NCI-H1092 treated with DMSO at 0.1 percent for 48 hours (cell line): ENCODE data around the gene NDUFAF2.
"Not testable (repeated sequence)": the region's sequence is repeated elsewhere in the genome, so short reads cannot be mapped to it uniquely, and the experiment has no call there.

ENCODE experiments used
- DNase-seq: peaks from one replicate; lab custom pipeline; 2025; lab: John Stamatoyannopoulos, UW

NDUFAF2 gene, protein sequence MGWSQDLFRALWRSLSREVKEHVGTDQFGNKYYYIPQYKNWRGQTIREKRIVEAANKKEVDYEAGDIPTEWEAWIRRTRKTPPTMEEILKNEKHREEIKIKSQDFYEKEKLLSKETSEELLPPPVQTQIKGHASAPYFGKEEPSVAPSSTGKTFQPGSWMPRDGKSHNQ

DNA sequence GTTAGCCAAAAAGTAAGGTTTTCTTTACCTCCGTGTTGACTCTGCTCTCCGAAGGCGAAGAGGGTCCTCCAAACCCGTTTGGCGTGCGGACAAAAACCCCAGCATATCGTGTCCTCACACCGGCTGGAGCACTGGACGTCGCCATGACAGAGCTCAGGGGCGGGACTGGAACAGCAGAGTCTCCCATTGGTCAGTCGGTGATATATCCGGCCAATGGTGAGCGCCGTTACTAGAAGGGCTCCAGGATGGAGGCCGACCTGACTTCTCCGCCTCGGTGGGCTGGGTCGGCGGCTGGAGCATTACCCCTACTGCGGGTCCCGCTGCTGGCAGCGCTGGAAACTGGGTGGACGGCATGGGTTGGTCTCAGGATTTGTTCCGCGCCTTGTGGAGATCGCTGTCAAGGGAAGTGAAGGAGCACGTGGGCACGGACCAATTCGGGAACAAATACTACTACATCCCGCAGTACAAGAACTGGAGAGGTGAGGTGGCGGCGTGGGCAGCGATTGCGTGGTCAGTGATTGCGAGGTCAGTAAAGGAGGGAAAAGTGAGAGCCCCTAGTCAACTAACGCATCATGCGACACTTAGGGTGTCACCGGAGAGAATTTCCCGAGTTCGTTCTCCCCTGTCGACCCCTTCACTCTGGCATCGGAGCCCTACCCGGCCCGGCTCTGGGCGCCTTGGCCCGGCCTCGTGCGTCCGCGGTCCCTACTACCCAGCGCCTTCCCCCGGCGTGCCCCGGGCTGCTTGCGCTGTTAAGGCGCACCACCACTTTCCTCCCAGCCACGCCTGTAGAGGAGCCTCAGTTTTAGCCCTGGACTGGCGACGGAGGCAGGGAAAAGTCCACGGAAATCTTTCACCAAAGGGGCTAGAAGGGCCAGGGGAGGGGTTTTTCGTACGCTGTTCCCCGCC is at the start of gene NDUFAF2, which contains the start of gene ERCC8:
Gene NDUFAF2, plus strand, starts transcription at position 302 of the 909 bp plus-strand sequence. Its CDS starts 51 bp downstream, at position 353.
Gene ERCC8, minus strand, starts transcription at position 167 of the 909 bp plus-strand sequence. Its CDS starts 62 bp downstream, at position 105.
- peak; percentile 92 for DNase-seq

DNA sequence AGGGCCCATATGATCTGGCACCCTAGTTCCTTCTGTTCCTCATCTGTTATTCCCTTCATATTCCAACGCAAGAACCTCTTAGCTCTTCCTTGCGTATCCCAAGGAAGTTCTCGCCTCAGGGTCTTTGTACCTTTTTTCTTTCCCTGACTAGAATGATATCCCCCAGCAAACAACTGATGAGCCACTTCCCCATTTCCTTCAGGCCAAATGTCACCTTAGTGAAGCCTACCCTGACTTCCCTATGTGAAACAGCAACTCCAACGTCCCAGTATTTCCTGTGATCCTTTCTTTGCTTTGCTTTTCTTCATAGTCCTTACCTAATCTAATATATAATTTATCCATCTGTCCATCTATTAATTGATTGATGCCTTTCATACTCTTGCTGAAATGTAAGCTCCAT is 48.0 kb upstream of the NDUFAF2 start:
- DNase-seq: no peak

DNA sequence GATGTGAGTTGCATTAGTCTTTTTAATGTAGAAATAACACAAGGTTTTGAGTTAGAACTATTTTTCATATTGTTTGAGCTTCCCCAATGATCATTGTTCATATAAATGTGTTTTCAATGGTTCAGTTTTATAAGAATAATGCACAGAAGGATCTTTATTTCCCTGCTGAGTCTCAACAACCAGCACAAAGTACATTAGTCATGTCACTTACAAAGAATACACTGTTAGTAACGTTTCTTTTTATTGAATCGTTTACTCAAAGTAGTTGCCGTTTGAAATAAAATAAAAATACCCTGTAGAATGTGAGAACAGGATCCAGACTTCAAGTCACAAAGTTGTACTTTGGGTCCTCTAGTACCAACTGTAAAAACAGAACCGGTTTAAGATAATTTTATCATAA is 41.6 kb upstream of the NDUFAF2 start:
- DNase-seq: no peak

DNA sequence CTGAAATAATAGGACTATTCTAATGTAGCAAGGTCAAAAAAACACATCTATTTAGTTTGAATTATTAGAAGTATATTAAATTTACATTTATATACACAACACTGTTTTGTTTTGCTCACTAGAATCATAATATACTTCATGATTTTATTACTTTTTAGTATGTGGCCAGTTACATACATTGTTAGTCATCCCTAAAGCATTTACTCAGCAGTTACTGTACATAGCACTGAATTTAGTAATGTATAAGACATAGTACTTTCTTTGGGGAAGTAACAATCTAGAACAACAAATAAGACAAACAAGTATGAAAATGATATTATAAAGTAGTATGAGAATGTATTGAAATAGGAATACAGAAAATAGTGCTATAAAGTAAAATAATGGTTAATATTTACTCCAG is 28.4 kb upstream of the NDUFAF2 start:
- no peak for DNase-seq

DNA sequence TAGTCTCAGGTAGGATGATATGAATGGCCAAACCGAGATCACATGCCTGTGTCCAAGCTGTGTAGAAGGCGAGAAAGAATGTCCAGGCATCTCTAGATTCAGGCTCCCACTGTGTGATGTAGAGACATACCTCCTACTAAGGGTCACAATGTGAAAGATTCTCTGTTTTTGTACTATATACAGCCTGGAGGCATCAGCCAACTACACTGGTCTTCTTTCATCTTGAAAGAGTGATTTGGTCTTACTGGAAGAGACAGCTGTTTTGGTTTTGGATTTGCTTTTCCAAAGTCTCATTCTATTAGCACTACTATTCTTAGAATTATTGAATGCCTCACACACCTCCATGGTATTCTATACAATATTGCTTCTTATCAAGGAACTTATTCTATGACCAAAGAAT is 26.5 kb upstream of the NDUFAF2 start:
- DNase-seq: no peak

DNA sequence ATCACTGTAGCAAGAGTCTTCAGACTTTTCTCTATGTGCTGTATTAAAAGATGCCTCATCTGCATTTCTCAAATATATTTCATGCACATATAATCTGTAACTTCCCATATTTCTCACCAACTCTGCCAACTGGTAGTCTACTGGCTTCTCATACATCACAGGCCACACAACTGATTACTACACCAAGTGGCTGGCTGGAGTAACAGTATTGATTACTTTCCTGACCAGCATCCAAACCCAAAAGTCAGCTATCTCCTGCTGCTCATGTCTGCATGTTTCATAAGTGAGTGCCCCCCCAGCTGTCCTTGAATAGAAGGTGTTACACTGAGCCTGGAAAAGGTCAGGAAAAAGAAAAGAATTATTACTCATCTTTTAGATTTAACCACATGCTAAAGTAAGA is 17.6 kb upstream of the NDUFAF2 start:
- no peak for DNase-seq

DNA sequence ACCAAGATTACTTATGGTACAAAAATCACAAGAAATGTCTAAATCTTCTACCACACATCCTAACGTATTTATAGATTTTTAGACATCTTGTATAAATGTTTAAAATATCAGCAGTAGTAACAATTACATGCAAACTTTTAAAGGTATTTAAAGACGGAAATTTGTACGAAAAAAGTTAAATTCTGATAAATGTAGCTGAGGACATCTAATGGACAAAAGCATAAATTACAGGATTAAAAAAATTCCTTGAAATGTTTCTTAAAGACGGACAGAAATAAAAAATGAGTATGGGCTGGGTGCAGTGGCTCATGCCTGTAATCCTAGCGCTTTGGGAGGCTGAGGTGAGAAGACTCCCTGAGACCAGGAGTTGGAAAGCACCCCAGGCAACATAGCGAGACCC is 16.0 kb upstream of the NDUFAF2 start:
- DNase-seq: no peak

DNA sequence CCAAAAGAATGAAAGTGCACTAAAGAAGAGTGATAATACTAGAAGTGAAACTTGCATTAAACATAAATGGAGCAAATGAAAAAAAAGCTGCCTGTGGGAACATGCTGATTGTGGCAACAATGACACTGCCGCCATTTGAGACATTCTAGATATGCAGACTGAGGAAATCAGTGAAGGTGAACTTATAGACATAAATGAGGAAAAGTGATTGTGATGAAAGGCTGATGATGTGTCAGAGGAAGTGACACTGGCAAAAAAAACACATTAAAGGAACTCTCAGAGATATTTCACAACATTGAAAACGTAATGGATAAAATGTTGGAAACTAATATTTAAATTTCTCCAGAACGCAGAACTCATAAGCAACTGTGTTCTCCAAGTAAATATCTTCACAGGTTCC is 1.4 kb upstream of the NDUFAF2 start:
- no peak for DNase-seq

DNA sequence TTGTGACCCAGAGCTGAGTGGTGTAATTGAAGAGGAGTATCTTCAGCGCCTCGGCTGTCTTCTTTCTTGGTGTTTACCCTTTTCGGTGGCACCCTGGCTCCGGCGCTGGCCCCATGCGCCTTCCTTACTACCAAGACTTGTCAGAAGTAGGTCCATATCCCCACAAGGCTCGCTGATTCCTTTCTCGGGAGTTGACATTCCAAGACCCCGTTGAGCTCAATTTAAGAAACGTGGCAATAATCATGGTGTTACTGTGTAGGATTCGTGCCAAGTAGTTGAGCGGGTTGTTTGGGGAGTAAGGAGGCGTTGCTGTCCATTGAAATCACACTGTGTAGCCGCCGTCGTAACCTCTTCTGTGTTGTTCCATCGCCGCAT is 795 bp downstream of the NDUFAF2 start:
- DNase-seq: peak; percentile 17

DNA sequence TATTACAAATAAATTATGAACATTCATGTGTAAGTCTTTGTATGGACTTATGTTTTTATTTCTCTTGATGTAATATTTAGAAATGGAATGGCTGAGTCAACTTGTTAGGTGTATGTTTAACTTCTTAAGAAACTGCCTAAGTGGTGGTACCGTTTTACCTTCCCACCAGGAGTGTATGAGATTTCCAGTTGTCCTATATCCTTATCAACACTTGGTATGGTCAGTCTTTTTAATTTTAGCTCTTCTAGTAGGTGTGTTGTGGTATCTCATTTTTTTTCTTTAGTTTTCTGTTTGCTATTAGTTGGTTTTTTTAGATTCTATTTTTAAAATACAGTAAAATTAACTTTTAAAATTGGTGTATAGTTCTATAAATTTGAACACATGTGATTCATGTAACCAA is 3.7 kb downstream of the NDUFAF2 start:
- no peak for DNase-seq

DNA sequence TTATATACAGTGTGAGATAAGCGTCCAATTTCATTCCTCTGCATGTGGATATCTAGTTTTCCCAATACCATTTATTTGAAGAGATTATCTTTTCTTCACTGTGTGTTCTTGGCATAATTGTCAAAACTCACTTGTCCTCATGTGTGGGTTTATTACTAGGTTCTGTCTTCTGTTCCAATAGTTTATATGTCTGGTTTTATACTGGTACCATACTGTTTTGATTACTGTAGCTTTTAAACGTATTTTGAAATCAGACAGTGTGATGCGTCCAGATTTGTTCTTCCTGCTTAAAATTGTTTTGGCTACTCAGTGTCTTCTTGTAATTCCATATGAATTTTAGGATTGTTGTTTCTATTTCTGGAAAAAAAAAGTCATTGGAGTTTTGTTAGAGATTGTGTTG is 10.2 kb downstream of the NDUFAF2 start:
- DNase-seq: no peak

DNA sequence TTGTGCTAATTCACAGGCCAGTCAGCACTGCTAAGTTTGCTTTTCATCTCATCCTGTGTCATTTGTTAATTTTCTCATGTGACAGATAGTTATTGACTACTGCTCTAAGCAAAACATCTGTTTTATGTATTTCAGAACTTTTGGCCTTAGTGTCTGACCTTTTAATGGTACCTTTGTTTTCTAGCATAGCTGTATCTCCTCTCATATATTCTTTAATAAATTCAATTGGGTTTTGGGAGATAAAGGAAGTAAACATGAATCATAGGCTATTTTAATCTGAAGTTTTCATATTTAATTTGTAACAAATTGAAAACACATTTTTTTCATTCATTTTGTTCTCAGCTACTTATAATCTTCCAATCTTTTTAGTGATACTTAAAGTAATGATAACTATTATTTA is 13.1 kb downstream of the NDUFAF2 start:
- no peak for DNase-seq

DNA sequence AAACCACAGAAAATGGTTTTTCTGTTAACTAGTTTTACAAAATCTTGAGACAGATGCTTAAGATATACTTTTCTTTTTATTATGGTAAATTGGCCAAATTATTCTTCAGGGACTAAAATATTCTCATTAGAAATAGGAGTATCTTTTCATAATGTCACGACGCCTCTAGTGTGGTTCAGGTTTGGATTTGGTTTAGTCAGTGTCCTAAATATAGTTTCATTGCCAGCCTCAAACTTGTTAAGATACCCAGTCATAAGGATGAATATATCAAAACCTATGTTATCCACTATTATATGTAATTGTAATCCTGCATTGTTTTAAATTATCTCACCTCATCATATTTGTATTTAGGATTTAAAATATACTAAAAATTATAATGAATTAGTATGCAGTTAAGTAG is 13.7 kb downstream of the NDUFAF2 start:
- no peak for DNase-seq

DNA sequence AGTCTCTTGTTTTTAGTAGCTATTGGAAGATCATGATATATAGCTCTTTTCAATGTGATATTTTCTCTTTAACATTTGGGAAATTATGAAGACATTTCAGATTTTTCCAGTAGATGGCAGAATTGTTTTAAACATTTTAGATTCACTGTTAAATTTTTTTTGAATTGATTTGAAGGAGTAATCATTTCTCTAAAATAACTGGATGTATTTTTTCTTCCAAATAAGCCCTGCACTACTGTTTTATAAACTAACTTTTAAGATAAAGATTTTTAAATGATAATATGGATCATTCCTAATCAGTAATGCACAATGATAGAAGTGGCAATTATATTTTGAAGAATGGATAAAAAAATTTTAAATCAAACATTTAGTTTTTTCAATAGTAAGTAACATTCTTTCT is 14.2 kb downstream of the NDUFAF2 start:
- peak; percentile 1 for DNase-seq

DNA sequence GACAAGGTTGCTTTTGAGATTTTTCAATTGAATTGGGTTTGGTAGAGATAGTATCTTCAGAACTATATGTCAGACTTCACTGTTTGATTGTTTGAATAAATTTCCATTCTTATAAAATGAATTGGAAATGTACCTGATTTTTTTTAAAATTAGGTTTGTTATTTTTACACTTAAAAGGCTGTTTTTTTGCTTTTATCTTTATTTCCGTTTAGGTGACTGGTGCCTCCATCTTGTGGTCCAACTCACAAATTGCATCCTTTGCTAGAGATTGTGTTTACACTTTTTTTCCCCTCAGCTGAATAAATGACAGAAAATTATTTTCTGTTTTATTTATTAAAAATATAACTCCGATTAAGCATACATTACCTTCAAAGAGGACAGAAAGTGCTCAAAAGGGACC is 15.6 kb downstream of the NDUFAF2 start:
- no peak for DNase-seq

DNA sequence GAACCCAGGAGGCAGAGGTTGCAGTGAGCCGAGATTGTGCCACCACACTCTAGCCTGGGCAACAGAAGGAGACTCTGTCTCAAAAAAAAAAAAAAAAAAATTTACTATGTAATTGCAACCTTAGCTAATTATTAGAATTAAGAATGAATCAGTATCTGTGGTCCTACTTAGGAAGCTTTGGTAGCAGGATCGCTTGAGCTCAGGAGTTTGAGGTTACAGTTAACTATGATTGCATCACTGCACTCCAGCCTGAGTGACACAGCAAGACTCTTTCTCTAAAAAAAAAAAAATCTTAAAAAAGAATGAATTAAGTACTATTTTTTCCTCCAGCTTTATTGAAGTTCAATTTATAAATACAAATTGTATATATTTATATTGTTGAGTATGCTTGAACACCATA is 16.7 kb downstream of the NDUFAF2 start:
- DNase-seq: no peak

DNA sequence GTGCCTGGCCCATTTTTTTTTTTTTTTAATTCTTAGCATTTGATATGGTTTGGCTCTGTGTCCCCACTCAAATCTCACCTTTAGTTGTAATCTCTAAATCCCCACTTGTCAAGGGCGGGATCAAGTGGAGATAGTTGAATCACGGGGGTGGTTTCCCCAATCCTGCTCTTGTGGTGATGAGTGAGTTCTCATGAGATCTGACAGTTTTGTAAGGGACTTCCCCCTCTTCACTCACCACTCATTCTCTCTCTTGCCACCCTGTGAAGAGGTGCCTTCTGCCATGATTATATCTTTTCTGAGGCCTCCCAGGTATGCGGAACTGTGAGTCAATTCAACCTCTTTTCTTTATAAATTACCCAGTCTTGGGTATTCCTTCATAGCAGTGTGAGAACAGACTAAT is 27.2 kb downstream of the NDUFAF2 start:
- DNase-seq: no peak

DNA sequence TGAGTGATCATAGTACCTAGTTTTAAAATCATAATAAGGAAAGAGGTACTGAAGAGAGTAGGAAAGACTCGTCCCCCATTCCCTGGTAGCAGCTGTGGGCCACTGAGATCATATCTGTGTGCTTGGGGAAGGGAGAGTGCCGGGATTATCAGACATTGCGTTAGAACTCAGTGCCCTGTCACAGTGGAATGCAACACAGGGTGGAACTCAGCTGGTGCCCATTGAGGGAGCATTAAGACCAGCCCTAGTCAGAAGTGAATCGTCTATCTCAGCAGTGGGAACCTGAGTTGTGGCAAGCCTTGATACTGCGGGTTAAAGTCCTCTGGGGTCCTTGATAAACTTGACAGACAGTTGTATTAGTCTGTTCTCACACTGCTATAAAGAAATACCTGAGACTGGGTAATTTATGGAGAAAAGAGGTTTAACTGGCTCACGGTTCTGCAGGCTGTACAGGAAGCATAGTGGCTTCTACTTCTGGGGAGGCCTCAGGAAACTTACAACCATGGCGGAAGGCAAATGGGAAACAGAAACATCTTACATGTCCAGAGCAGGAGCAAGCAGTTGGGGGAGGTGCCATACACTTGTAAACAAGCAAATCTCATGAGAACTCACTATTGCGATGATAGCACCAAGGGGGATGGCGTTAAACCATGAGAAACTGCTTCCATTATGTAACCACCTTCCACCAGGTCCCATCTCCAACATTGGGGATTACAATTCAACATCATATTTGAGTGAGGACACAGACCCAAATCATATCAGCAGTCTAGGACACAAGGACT is 33.1 kb downstream of the NDUFAF2 start:
- DNase-seq: no peak

DNA sequence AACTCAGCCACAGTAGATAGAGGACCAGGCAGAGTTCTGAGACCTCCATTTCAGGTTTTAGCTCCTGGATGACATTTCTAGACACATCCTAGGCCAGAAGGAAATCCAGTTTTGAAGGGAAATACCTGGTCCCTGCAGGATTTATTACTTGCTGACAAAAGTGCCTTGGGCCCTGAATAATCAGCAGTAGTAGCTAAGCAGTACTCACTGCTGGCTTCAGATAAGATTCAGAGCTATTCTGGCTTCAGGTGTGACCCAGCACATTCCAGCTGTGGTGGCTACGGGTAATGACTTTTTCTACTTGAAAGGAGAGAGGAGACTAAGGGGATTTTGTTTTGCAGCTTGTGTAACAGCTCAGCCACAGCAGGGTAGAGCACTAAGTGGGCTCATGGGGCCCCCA is 34.0 kb downstream of the NDUFAF2 start:
- DNase-seq: no peak

DNA sequence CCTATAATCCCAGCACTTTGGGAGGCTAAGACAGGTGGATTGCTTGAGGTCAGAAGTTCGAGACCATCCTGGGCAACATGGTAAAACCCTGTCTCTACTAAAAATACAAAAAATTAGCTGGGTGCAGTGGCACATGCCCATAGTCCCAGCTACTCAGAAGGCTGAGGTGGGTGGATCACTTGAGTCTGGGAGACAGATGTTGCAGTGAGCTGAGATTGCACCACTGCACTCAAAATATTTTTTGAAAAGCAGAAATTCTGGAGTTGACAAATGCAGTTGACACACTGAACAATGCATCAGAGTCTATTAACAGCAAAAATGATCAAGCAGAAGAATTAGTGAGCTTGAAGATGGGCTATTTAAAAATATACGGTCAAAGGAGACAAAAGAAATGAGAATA is 35.5 kb downstream of the NDUFAF2 start:
- no peak for DNase-seq

DNA sequence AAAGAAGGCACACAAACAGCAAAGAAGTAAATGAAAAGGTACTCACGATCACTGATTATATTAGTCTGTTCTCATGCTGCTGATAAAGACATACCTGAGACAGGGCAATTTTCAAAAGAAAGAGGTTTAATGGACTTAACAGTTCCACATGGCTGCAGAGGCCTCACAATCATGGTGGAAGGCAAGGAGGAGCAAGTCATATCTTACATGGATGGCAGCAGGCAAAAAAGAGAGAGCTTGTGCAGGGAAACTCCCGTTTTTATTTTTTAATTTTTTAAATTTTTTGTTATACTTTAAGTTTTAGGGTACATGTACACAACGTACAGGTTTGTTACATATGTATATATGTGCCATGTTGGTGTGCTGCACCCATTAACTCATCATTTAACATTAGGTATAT is 37.1 kb downstream of the NDUFAF2 start:
- DNase-seq: not testable (repeated sequence)

DNA sequence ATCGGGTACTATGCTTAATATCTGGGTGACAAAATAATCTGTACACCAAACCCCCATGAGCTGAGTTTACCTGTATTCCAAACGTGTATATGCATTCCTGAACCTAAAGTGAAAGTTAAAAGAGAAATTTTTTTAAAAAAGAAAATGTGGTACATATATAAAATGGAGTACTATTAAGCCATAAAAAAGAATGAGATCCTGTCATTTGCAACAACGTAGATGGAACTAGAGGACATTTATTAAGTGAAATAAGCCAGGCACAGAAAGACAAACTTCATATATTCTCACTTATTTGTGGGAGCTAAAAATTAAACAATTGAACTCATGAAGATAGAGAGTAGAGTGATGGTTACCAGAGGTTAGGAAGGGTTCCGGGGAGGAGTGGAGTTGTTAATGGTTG is 44.8 kb downstream of the NDUFAF2 start:
- DNase-seq: no peak

DNA sequence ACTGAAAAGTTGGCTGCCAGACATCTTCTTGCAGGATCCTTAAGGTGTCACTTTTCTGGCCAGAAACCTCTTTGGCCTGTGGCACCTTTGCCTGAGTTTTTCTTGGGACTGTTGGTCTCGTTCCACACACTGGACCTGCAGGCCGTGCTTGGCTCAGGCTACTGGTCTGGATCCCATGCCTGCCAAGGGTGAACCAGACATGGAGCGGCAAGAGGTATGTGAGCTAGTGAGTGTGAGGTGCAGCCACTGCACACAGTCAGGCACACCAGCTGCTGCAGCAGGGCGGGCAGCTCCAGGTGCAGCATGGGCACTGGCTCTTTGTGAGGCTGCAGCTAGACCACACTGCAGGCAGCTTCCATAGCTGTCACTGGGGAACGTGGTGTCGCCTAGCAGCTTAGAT is 47.9 kb downstream of the NDUFAF2 start:
- DNase-seq: no peak
